A549 (cell line): ENCODE data around the gene TRAF3.

Experiments used
- CEBPB ChIP-seq, 2 experiments: fragments of >200 bp in 1 of 2; sonication (Bioruptor Twin) in 1 of 2; formaldehyde crosslinking in 1 of 2; IDR thresholded peaks; 2 replicates each; pipeline ENCODE4 v1.6.1; 2012 to 2016
- CHD2 ChIP-seq: fragments of 150-350 bp; IDR thresholded peaks from 2 replicates; pipeline ENCODE4 v1.6.1; 2014; ENCODE audit warnings: low read length; ENCODE audit not compliant: partially characterized antibody
- CTCF ChIP-seq: fragments of >200 bp; sonication (Bioruptor Twin); formaldehyde crosslinking; IDR thresholded peaks from 3 replicates; pipeline ENCODE4 v1.5.1; 2016
- NPAS2 ChIP-seq: fragments of 250-450 bp; sonication (Bioruptor Pico); IDR thresholded peaks from 2 replicates; pipeline ENCODE4 v1.8.0; 2022; ENCODE audit warnings: mild to moderate bottlenecking, moderate library complexity, borderline replicate concordance
- PHF8 ChIP-seq: fragments of 200-600 bp; sonication (generic); IDR thresholded peaks from 2 replicates; pipeline ENCODE4 v1.6.1; 2016; ENCODE audit warnings: low read depth, mild to moderate bottlenecking, antibody characterized with exemption, moderate library complexity, borderline replicate concordance
- RAD21 ChIP-seq, 2 experiments: fragments of >200 bp in 1 of 2; sonication (Bioruptor Twin) in 1 of 2; formaldehyde crosslinking in 1 of 2; IDR thresholded peaks in 1 of 2; conservative IDR thresholded peaks in 1 of 2; 2 replicates in 1 of 2; 3 replicates in 1 of 2; pipeline ENCODE4 v1.6.1; 2012 to 2018; ENCODE audit warnings: inconsistent platforms in 1 of 2
- RCOR1 ChIP-seq: fragments of 150-350 bp; IDR thresholded peaks from 2 replicates; pipeline ENCODE4 v1.6.1; 2014; ENCODE audit warnings: antibody characterized with exemption, low read length, low read depth

- no peak for TF ChIP-seq CTCF
- no peak for TF ChIP-seq CEBPB (IDR thresholded peaks at IDR 0.05)
- no peak for TF ChIP-seq RAD21 (conservative IDR thresholded peaks at IDR 0.05 in 1 of 2, IDR thresholded peaks at IDR 0.05 in 1 of 2)
- TF ChIP-seq NPAS2 (CRISPR knock-in tag): no peak
- TF ChIP-seq PHF8: no peak
- no peak for TF ChIP-seq CHD2
- no peak for TF ChIP-seq RCOR1
These were observed 133.2 kb downstream of the TRAF3 start for GRCh38 chr14:102910442-102910841.
